Measurements from ENCODE around the gene PTPRM. TPM values are rescaled to one million over a fixed set of nuclear protein-coding genes. Genes with fewer than 3 reads are reported as not detected.

The PTPRM gene
- total and polyA plus RNA-seq, 2 experiments from 2014 or later: 1.6 to 5.3 TPM

DNA sequence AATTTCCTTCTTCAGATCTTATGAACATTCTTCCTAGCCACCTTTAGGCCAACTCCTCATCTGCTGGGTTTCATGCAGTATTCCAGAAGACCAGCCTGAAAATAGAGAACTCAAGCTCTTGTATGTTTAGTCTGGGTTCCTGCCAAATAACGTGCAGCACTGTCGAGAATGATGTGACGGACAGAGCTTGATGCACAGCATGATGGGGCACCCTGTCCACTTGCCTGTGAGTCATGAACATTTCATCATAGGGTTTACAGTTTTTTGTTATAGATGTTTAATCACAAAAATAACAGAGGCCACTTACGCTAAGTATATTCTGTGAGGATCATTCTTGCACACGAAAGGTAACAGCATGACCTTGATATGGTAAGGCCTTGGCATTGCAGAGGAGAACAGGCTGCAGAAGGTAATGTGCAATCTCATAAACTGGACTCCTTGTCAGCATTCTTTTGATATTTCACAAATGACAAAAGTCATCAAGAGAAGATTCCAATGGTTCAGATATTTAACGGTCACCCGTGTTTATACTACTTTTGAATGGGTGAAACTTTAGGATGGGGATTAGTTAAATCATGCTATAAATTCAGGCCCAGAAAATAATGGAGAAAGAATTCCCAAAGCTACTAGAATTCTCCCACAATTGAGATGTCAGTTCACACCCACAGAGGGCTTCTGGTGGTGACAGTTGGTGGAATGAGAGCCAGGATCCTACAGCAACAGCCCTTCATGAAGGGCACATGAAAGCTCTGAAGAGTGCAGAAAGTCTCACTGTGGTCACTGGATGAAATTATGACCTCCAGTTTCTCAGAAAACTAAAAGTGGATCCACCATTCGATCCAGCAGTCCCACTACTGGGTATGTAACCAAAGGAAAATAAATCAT is 646.0 kb downstream of the PTPRM start (continued):
- TF ChIP-seq, protein P1, sequence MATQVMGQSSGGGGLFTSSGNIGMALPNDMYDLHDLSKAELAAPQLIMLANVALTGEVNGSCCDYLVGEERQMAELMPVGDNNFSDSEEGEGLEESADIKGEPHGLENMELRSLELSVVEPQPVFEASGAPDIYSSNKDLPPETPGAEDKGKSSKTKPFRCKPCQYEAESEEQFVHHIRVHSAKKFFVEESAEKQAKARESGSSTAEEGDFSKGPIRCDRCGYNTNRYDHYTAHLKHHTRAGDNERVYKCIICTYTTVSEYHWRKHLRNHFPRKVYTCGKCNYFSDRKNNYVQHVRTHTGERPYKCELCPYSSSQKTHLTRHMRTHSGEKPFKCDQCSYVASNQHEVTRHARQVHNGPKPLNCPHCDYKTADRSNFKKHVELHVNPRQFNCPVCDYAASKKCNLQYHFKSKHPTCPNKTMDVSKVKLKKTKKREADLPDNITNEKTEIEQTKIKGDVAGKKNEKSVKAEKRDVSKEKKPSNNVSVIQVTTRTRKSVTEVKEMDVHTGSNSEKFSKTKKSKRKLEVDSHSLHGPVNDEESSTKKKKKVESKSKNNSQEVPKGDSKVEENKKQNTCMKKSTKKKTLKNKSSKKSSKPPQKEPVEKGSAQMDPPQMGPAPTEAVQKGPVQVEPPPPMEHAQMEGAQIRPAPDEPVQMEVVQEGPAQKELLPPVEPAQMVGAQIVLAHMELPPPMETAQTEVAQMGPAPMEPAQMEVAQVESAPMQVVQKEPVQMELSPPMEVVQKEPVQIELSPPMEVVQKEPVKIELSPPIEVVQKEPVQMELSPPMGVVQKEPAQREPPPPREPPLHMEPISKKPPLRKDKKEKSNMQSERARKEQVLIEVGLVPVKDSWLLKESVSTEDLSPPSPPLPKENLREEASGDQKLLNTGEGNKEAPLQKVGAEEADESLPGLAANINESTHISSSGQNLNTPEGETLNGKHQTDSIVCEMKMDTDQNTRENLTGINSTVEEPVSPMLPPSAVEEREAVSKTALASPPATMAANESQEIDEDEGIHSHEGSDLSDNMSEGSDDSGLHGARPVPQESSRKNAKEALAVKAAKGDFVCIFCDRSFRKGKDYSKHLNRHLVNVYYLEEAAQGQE (IDR thresholded peaks at IDR 0.05; ENCODE audit: unreplicated experiment): no peak

- DNase-seq (ENCODE audit: low spot score) (peak; percentile 51), ATAC-seq (peak; percentile 76)
- Histone ChIP-seq H3K4me2 (no peak overlapping the region), H3K4me1 (ENCODE audit: insufficient read depth) (peaks cover 32% of the 10 kb centered on the region), H3F3A (replicated peaks; ENCODE audit: low read depth) (no peaks in the 10 kb centered on the region), H3K36me3 (ENCODE audit: insufficient read depth) (no peaks in the 10 kb centered on the region), H3K79me2 (replicated peaks; ENCODE audit: insufficient read depth) (no peaks in the 10 kb centered on the region), H3K9me2 (ENCODE audit: insufficient read depth) (peaks cover 7% of the 10 kb centered on the region; the same call in 1 of the 2 replicates), H4K20me1 (replicated peaks; ENCODE audit: insufficient read depth) (no peaks in the 10 kb centered on the region), H3K4me3 (no peak overlapping the region), H3K27ac (ENCODE audit: low read depth) (peak overlapping the region; percentile 64; the same call in 1 of the 2 replicates), H2AFZ (no peak overlapping the region), H3K27me3 (ENCODE audit: insufficient read depth) (no peaks in the 10 kb centered on the region)
- H3K4me3 Mint-ChIP-seq: no peak overlapping the region
- H3K27me3 Mint-ChIP-seq (ENCODE audit: insufficient read depth, low read depth, poor library complexity): peaks cover 3% of the 10 kb centered on the region
- H3K9me3 Mint-ChIP-seq: no peaks in the 10 kb centered on the region; the same call in 2 of the 3 replicates
- H3K27ac Mint-ChIP-seq: no peak overlapping the region
- H3K36me3 Mint-ChIP-seq (ENCODE audit: low read depth): no peaks in the 10 kb centered on the region
- H3K4me1 Mint-ChIP-seq: peaks cover 47% of the 10 kb centered on the region
- TF ChIP-seq, protein P2, sequence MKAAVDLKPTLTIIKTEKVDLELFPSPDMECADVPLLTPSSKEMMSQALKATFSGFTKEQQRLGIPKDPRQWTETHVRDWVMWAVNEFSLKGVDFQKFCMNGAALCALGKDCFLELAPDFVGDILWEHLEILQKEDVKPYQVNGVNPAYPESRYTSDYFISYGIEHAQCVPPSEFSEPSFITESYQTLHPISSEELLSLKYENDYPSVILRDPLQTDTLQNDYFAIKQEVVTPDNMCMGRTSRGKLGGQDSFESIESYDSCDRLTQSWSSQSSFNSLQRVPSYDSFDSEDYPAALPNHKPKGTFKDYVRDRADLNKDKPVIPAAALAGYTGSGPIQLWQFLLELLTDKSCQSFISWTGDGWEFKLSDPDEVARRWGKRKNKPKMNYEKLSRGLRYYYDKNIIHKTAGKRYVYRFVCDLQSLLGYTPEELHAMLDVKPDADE (IDR thresholded peaks at IDR 0.05): no peak
- TF ChIP-seq ZNF331 (CRISPR knock-in tag; IDR thresholded peaks at IDR 0.05; ENCODE audit: low read depth): no peak
- no peak for TF ChIP-seq CREB1 (CRISPR knock-in tag; IDR thresholded peaks at IDR 0.05; ENCODE audit: low read depth)
- TF ChIP-seq JUNB (IDR thresholded peaks at IDR 0.05; ENCODE audit: unreplicated experiment): no peak
- no peak for TF ChIP-seq ZNF114 (CRISPR knock-in tag; IDR thresholded peaks at IDR 0.05)
- no peak for TF ChIP-seq POLR2AphosphoS5 (IDR thresholded peaks at IDR 0.05; ENCODE audit: low read depth)
- TF ChIP-seq, protein P3, sequence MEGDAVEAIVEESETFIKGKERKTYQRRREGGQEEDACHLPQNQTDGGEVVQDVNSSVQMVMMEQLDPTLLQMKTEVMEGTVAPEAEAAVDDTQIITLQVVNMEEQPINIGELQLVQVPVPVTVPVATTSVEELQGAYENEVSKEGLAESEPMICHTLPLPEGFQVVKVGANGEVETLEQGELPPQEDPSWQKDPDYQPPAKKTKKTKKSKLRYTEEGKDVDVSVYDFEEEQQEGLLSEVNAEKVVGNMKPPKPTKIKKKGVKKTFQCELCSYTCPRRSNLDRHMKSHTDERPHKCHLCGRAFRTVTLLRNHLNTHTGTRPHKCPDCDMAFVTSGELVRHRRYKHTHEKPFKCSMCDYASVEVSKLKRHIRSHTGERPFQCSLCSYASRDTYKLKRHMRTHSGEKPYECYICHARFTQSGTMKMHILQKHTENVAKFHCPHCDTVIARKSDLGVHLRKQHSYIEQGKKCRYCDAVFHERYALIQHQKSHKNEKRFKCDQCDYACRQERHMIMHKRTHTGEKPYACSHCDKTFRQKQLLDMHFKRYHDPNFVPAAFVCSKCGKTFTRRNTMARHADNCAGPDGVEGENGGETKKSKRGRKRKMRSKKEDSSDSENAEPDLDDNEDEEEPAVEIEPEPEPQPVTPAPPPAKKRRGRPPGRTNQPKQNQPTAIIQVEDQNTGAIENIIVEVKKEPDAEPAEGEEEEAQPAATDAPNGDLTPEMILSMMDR (conservative IDR thresholded peaks at IDR 0.05; ENCODE audit: low read depth in 2 of 2): no peak
- no peak for TF ChIP-seq EZH2 (IDR thresholded peaks at IDR 0.05; ENCODE audit: low read depth, unreplicated experiment)
- TF ChIP-seq, protein P1 (IDR thresholded peaks at IDR 0.05; ENCODE audit: unreplicated experiment): no peak
- TF ChIP-seq EZH2phosphoT487 (IDR thresholded peaks at IDR 0.05; ENCODE audit: unreplicated experiment): no peak
- TF ChIP-seq NANOG (IDR thresholded peaks at IDR 0.05; ENCODE audit: borderline replicate concordance): no peak
These were observed 648.6 kb downstream of the PTPRM start for GRCh38 chr18:8215741-8216140.
